GM12801 (cell line): ENCODE data around the gene SMPD2.

ENCODE experiments used
- CTCF ChIP-seq: IDR thresholded peaks from one replicate; pipeline ENCODE4 v1.5.1; 2011; ENCODE audit warnings: control low read depth; ENCODE audit not compliant: insufficient read length; ENCODE audit errors: extremely low read depth

Gene SMPD2

DNA sequence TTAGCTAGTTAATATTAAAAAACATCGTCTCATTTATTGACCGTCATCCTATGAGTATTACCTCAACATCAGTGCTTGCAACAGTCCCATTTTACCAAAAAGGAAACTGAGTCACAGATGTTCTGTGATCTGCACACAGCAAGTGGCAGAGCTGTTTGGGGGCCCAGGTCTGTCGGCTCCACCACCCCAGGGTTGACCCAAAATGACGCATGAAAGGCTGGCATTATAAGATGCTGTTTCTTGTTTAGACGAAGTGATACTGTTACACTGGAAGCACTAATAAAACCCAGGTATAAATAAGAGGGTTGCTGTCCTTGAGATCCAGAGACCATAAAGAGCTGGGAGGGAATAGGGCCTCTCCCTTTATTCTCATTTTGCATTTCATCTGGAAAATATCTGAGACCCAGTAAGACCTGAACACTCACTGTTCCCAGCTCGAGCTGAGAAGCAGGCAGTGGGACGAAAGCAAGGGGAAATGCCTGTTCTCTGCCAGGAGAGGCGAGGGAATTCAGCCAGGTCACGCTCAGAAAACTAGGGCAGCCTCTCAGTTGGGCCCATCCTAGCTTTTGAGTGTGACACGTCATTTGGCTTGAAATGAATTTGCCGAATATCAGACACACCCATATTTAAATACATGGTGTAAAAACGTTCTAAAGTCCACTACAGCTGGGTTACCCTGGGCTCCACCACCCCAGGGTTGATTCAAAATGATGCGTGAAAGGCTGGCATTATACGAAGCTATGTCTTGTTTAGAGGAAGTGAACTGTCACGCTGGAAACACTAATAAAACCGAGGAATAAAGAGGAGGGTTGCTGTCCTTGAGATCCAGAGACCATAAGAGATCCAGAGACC lies 16.4 kb downstream of the SMPD2 start:
- TF ChIP-seq CTCF = no peak

GRCh38 chr6:109457562-109457996 lies 17.1 kb downstream of the SMPD2 start:
- TF ChIP-seq CTCF = no peak

- TF ChIP-seq CTCF = no peak
Measured at GRCh38 chr6:109458774-109459531, 18.4 kb downstream of the SMPD2 start.

- no peak for TF ChIP-seq CTCF
Measured at GRCh38 chr6:109460161-109460829, 19.8 kb downstream of the SMPD2 start.

DNA sequence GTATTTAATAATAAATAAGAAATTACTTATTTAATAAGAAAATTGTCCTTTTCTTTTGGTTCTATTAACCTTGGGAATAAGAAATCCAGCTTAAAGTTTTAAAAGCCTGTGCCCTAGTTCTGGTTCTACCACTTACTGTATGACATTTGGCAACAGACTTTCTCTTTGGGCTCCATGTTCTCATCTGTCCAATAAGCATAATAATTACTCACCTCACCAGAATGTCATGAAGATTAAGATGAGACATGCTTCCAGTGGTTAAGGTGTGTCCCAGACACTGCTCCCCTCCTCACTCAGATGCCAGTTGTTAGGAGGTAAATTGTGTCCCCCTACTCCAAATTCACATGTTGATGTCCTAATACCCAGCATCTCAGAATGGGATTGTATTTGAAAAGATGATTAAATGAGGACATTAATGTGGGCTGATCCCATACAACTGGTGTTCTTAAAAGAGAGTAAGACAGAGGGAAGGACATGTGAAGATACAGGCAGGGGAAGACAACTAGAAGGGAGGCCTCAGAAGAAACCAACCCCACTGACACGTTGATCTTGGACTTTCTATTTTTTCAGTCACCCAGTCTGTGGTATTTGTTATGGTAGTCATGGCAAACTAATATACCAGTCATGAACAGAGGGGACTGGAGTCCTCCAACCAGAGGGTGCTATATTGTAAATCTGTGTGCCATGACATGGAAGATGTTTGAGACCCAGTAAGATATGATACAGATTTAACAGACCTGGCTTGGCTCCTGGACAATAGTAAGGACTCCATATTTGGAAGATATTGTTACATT lies 21.4 kb downstream of the SMPD2 start:
- no peak for TF ChIP-seq CTCF

DNA sequence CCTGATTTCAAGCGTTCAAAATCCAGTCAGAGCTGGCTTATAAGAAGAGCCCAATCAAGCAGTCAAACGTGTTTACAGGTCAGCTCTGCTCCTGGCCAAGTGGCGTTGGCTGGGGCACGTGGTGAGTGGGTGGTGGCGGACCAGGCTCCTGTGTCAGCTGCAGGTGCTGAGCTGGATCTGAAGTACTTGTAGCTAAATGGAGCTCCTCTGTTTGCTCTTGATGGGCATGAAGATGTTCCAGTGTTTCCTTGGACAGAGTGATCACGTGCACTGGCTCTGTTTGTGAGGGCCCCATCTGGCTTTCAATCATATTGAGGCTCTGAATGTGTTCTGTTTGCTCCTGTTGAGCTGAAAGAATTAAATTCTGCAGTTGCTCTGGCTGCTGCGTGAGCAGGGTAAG lies 25.2 kb downstream of the SMPD2 start:
- TF ChIP-seq CTCF = no peak
